Measurements from ENCODE around the gene CTXND2. TPM values are rescaled to one million over a fixed set of nuclear protein-coding genes. Genes with fewer than 3 reads are reported as not detected.
A peak's percentile ranks its signal among the peaks of the same experiment; 100 is the strongest.

Gene CTXND2
- total and polyA plus RNA-seq, 9 of the 15 experiments (the other 6 are each of a cell fraction or from before 2014, with no cell fraction given) = not detected

DNA sequence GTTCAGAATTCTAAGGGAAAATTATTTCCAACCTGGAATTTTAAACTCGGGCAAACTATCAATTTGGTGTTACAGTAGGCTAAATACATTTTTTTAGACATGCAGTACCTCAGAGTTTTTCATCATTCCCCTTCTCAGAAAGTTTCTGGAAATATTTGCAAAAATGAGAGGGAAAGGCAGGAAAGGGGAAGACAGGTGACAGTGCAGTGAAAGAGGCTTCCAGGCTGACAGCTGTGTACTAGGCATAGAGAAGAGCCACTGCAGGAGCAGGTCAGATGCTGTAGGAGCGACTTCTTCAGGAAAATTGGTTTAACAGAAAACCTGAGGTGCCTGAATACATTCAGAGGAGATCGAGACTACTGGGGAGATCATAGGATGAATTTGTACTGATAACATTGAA is 67.8 kb downstream of the CTXND2 start:
- peak in 1 of 4 experiments; percentile 7 for DNase-seq (ENCODE audit: extremely low read depth in 1 of 4, low spot score in 3 of 4)
- in situ Hi-C loops (cut with MboI) = no loop called here
- 80% methylated on average over 3 of the region's 3 CpGs for WGBS (ENCODE audit: insufficient coverage, low coverage, missing lambda C conversion rate)
- no peaks in the 10 kb centered on the region for H3K79me2 ChIP-seq (ENCODE audit: control insufficient read depth, insufficient read depth, low read length)
- intact Hi-C loops (cut with micrococcal nuclease) = no loop called here
- no TSS peak for BruUV-seq (replicated peaks)
- H3K4me1 ChIP-seq (replicated peaks in 1 of 2; ENCODE audit: control insufficient read depth in 2 of 2, insufficient read depth in 2 of 2, low read length in 2 of 2) = no peaks in the 10 kb centered on the region
- FAIRE-seq = no peak
- H3K4me2 ChIP-seq (ENCODE audit: insufficient read depth, low read length) = no peak overlapping the region
- H3K9me1 ChIP-seq (ENCODE audit: control insufficient read depth, insufficient read depth, low read length) = no peaks in the 10 kb centered on the region
- H3K36me3 ChIP-seq (ENCODE audit: control insufficient read depth, insufficient read depth, low read length) = peaks cover 75% of the 10 kb centered on the region
- ChIA-PET POLR2A (interaction anchor here (0.7 to 6.5 kb wide), 5 partner anchors 8 to 52 kb away, joined by 3 to 64 read pairs (median 3); partner anchors contain the start of genes CERS2 and MINDY1), CTCF (ENCODE audit: low intra/inter-chr PET ratio) (interaction anchor here (0.6 kb wide), 1 partner anchor 23 kb away, joined by 4 read pairs; no protein-coding TSS in a partner anchor)
- no peak overlapping the region for H2AFZ ChIP-seq (ENCODE audit: low read depth, low read length)
- no peak overlapping the region for H3K9ac ChIP-seq (ENCODE audit: insufficient read depth in 1 of 2, low read depth in 2 of 2, low read length in 2 of 2)
- no peak overlapping the region for H3K4me3 ChIP-seq
- no peaks in the 10 kb centered on the region for H3K9me3 ChIP-seq (replicated peaks; ENCODE audit: control insufficient read depth, insufficient read depth, low read depth, low read length)
- ATAC-seq = peak; percentile 55; the same call in 1 of the 3 replicates
- no peaks in the 10 kb centered on the region for H4K20me1 ChIP-seq (replicated peaks; ENCODE audit: control insufficient read depth, insufficient read depth, low read length)
- no peak overlapping the region for H3K27ac ChIP-seq (ENCODE audit: extremely low read depth, low read depth, low read length)
- H3K27me3 ChIP-seq (ENCODE audit: control insufficient read depth in 2 of 2, insufficient read depth in 2 of 2, low read length in 2 of 2) = no peaks in the 10 kb centered on the region
- TF ChIP-seq NFIC (IDR thresholded peaks at IDR 0.05) (no peak), TSC22D4 (tag; IDR thresholded peaks at IDR 0.05) (no peak), RFX1 (IDR thresholded peaks at IDR 0.05) (no peak), CEBPG (CRISPR knock-in tag; IDR thresholded peaks at IDR 0.05) (no peak), CEBPG (tag; conservative IDR thresholded peaks at IDR 0.05 in 1 of 2, IDR thresholded peaks at IDR 0.05 in 1 of 2) (no peak), KLF13 (tag; IDR thresholded peaks at IDR 0.05; ENCODE audit: borderline replicate concordance, low read depth) (no peak), FOXK2 (conservative IDR thresholded peaks at IDR 0.05 in 1 of 2, IDR thresholded peaks at IDR 0.05 in 1 of 2; ENCODE audit: low read depth in 2 of 2) (no peak), ZNF175 (CRISPR knock-in tag; IDR thresholded peaks at IDR 0.05; ENCODE audit: low read depth) (no peak), HLTF (IDR thresholded peaks at IDR 0.05) (no peak), U2AF1 (optimal IDR thresholded peaks at IDR 0.05; ENCODE audit: low read depth, low read length) (no peak), PRPF4 (IDR thresholded peaks at IDR 0.05; ENCODE audit: insufficient read depth, low read depth, low read length, poor library complexity, severe bottlenecking) (no peak)
- TF ChIP-seq, protein P1, sequence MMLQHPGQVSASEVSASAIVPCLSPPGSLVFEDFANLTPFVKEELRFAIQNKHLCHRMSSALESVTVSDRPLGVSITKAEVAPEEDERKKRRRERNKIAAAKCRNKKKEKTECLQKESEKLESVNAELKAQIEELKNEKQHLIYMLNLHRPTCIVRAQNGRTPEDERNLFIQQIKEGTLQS (IDR thresholded peaks at IDR 0.05) = no peak
- TF ChIP-seq, protein P1 (CRISPR knock-in tag; conservative IDR thresholded peaks at IDR 0.05) = no peak
- TF ChIP-seq, protein P2, sequence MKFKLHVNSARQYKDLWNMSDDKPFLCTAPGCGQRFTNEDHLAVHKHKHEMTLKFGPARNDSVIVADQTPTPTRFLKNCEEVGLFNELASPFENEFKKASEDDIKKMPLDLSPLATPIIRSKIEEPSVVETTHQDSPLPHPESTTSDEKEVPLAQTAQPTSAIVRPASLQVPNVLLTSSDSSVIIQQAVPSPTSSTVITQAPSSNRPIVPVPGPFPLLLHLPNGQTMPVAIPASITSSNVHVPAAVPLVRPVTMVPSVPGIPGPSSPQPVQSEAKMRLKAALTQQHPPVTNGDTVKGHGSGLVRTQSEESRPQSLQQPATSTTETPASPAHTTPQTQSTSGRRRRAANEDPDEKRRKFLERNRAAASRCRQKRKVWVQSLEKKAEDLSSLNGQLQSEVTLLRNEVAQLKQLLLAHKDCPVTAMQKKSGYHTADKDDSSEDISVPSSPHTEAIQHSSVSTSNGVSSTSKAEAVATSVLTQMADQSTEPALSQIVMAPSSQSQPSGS (CRISPR knock-in tag; IDR thresholded peaks at IDR 0.05) = no peak
- TF ChIP-seq, protein P3, sequence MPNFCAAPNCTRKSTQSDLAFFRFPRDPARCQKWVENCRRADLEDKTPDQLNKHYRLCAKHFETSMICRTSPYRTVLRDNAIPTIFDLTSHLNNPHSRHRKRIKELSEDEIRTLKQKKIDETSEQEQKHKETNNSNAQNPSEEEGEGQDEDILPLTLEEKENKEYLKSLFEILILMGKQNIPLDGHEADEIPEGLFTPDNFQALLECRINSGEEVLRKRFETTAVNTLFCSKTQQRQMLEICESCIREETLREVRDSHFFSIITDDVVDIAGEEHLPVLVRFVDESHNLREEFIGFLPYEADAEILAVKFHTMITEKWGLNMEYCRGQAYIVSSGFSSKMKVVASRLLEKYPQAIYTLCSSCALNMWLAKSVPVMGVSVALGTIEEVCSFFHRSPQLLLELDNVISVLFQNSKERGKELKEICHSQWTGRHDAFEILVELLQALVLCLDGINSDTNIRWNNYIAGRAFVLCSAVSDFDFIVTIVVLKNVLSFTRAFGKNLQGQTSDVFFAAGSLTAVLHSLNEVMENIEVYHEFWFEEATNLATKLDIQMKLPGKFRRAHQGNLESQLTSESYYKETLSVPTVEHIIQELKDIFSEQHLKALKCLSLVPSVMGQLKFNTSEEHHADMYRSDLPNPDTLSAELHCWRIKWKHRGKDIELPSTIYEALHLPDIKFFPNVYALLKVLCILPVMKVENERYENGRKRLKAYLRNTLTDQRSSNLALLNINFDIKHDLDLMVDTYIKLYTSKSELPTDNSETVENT (CRISPR knock-in tag; IDR thresholded peaks at IDR 0.05) = no peak
- TF ChIP-seq, protein P4, sequence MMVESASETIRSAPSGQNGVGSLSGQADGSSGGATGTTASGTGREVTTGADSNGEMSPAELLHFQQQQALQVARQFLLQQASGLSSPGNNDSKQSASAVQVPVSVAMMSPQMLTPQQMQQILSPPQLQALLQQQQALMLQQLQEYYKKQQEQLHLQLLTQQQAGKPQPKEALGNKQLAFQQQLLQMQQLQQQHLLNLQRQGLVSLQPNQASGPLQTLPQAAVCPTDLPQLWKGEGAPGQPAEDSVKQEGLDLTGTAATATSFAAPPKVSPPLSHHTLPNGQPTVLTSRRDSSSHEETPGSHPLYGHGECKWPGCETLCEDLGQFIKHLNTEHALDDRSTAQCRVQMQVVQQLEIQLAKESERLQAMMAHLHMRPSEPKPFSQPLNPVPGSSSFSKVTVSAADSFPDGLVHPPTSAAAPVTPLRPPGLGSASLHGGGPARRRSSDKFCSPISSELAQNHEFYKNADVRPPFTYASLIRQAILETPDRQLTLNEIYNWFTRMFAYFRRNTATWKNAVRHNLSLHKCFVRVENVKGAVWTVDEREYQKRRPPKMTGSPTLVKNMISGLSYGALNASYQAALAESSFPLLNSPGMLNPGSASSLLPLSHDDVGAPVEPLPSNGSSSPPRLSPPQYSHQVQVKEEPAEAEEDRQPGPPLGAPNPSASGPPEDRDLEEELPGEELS (CRISPR knock-in tag; IDR thresholded peaks at IDR 0.05; ENCODE audit: borderline replicate concordance) = no peak
